ENCODE results near the gene C10orf62.

DNA sequence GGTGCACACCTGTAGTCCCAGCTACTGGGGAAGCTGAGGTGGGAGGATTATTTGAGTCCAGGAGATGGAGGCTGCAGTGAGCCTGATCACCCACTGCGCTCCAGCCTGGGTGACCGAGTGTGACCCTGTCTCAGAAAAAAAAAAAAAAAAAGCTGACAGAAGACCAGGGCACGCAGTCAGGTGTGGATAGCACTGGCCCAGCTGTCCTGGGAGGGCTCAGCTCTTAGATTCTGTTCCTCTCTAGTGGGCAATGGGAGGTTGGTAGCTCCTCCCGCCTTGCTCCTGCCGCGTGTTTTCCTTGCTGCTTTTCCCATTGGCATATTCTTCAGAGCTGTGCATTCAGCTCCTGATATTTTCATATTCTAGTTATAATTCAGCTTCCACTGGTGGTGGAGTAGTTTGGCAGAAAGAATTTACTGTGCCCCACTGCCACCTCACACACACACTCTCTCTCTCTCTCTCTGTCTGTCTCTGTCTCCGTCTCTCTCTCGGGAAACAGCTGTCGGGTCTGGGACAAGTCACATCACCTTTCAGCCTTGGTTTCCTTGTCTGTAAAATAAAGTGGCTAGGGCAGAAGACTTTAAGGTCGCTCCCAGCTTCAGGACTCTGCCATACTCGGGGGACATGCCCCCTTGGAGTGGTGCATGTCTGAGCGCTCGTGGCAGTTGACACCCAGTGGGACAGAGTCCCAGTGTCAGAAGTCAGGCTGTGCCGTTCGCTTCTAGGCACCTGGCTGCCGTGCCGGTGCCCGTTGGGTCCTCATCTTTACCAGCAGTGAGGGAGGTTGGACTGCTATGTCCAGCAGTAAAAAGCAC, 42.9 kb upstream of the C10orf62 start:
- TF ChIP-seq, protein P1, sequence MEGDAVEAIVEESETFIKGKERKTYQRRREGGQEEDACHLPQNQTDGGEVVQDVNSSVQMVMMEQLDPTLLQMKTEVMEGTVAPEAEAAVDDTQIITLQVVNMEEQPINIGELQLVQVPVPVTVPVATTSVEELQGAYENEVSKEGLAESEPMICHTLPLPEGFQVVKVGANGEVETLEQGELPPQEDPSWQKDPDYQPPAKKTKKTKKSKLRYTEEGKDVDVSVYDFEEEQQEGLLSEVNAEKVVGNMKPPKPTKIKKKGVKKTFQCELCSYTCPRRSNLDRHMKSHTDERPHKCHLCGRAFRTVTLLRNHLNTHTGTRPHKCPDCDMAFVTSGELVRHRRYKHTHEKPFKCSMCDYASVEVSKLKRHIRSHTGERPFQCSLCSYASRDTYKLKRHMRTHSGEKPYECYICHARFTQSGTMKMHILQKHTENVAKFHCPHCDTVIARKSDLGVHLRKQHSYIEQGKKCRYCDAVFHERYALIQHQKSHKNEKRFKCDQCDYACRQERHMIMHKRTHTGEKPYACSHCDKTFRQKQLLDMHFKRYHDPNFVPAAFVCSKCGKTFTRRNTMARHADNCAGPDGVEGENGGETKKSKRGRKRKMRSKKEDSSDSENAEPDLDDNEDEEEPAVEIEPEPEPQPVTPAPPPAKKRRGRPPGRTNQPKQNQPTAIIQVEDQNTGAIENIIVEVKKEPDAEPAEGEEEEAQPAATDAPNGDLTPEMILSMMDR (IDR thresholded peaks at IDR 0.05) = no peak
- TF ChIP-seq EP300 (IDR thresholded peaks at IDR 0.05) = no peak

Data from stomach (tissue), 4 donors.